GM23248 (cell line): Measurements from ENCODE around the gene ZNF544. TPM values are rescaled to one million over a fixed set of nuclear protein-coding genes. Genes with fewer than 3 reads are reported as not detected.

ENCODE experiments used
- DNase-seq: peaks from one replicate; pipeline ENCODE4 v3.0.0-alpha.2; 2015
- H2AFZ ChIP-seq: fragments of 200-600 bp; sonication (generic); 2 replicates; pipeline ENCODE4 v1.6.1; 2016; ENCODE audit warnings: antibody characterized with exemption
- H3F3A ChIP-seq: fragments of 200-600 bp; sonication (generic); 2 replicates; pipeline ENCODE4 v1.6.1; 2016; ENCODE audit warnings: mild to moderate bottlenecking, antibody characterized with exemption, mixed run types; ENCODE audit not compliant: insufficient read depth
- H3K27ac ChIP-seq: fragments of 200-600 bp; sonication (generic); 2 replicates; pipeline ENCODE4 v1.5.1; 2016; ENCODE audit warnings: mild to moderate bottlenecking
- H3K27me3 ChIP-seq: fragments of 200-600 bp; sonication (generic); replicated peaks from 2 replicates; pipeline ENCODE4 v1.6.1; 2016; ENCODE audit warnings: mild to moderate bottlenecking; ENCODE audit not compliant: insufficient read depth
- H3K36me3 ChIP-seq: fragments of 200-600 bp; sonication (generic); 2 replicates; pipeline ENCODE4 v1.6.1; 2016; ENCODE audit warnings: low read depth, mild to moderate bottlenecking
- H3K4me1 ChIP-seq: fragments of 200-600 bp; sonication (generic); 2 replicates; pipeline ENCODE4 v1.6.1; 2016; ENCODE audit warnings: mild to moderate bottlenecking; ENCODE audit not compliant: insufficient read depth
- H3K4me2 ChIP-seq: fragments of 200-600 bp; sonication (generic); one replicate; pipeline ENCODE4 v1.6.1; 2016; ENCODE audit warnings: mild to moderate bottlenecking; ENCODE audit not compliant: unreplicated experiment
- H3K4me3 ChIP-seq: fragments of 200-600 bp; sonication (generic); 2 replicates; pipeline ENCODE4 v1.5.1; 2016; ENCODE audit warnings: mild to moderate bottlenecking
- H3K79me2 ChIP-seq: fragments of 200-600 bp; sonication (generic); 2 replicates; pipeline ENCODE4 v1.6.1; 2016; ENCODE audit warnings: mild to moderate bottlenecking; ENCODE audit not compliant: insufficient read depth
- H3K9ac ChIP-seq: fragments of 200-600 bp; sonication (generic); 2 replicates; pipeline ENCODE4 v1.6.1; 2016; ENCODE audit warnings: mild to moderate bottlenecking
- H3K9me2 ChIP-seq: fragments of 200-600 bp; sonication (generic); 2 replicates; pipeline ENCODE4 v1.6.1; 2016; ENCODE audit warnings: mixed run types, mild to moderate bottlenecking, moderate library complexity; ENCODE audit not compliant: insufficient read depth
- H3K9me3 ChIP-seq: fragments of 200-600 bp; sonication (generic); one replicate; pipeline ENCODE4 v1.6.1; 2017; ENCODE audit warnings: low read depth
- H4K20me1 ChIP-seq: fragments of 200-600 bp; sonication (generic); 2 replicates; pipeline ENCODE4 v1.6.0; 2016; ENCODE audit not compliant: insufficient read depth
- EZH2 ChIP-seq: fragments of 200-600 bp; sonication (generic); IDR thresholded peaks from 2 replicates; pipeline ENCODE4 v1.6.1; 2018; ENCODE audit warnings: antibody characterized with exemption, mild to moderate bottlenecking; ENCODE audit not compliant: insufficient read depth, poor library complexity, severe bottlenecking
- EZH2phosphoT487 ChIP-seq: fragments of 200-600 bp; sonication (generic); IDR thresholded peaks from 2 replicates; pipeline ENCODE4 v1.6.1; 2018; ENCODE audit warnings: antibody characterized with exemption, moderate library complexity, mild to moderate bottlenecking, low read depth; ENCODE audit not compliant: insufficient read depth
- WGBS, 2 experiments: methylation state at CpG; one replicate each; pipeline ENCODE4 v1.1.6; 2015 to 2017; ENCODE audit warnings: low lambda C conversion rate in 2 of 2, low coverage in 1 of 2; ENCODE audit errors: missing lambda C conversion rate in 2 of 2; 5-methylcytosine and 5-hydroxymethylcytosine counted together
- in situ Hi-C: fragments of 300-500 bp; cut with MboI; formaldehyde crosslinking; loops from 2 replicates; pipeline ENCODE4 v1.15.0; 2020
- polyA plus RNA-seq: library from polyadenylated mRNA; unstranded; fragments of >200 nt; fragmentation: Nextera tagmentation; extraction: Ambion mirVana; gene quantifications from 2 replicates; pipeline ENCODE4 v1.2.1, GENCODE V29; 2016
- total RNA-seq: library from RNA; depleted of rRNA; stranded (reverse); fragments of >200 nt; shearing (Covaris generic); gene quantifications from 2 replicates; pipeline ENCODE4 v1.2.3, GENCODE V29; 2014

ZNF544 gene
- total and polyA plus RNA-seq, 2 experiments from 2014 or later, result 15.9 to 32.0 TPM

- Histone ChIP-seq H3K27ac (no peak overlapping the region), H3K4me2 (no peak overlapping the region), H3K27me3 (no peaks in the 10 kb centered on the region), H4K20me1 (no peaks in the 10 kb centered on the region), H3K4me3 (no peak overlapping the region), H3K79me2 (peaks cover 36% of the 10 kb centered on the region), H3F3A (no peaks in the 10 kb centered on the region), H3K9me3 (peaks cover 11% of the 10 kb centered on the region), H3K9me2 (no peaks in the 10 kb centered on the region), H2AFZ (no peak overlapping the region), H3K4me1 (no peaks in the 10 kb centered on the region), H3K9ac (no peak overlapping the region), H3K36me3 (peaks cover 58% of the 10 kb centered on the region)
- TF ChIP-seq EZH2phosphoT487 (no peak), EZH2 (no peak)
- 89% methylated on average over 3 of the region's 3 CpGs for WGBS, 2 experiments
- in situ Hi-C loops, result no loop called here
- DNase-seq, result no peak
Observed at GRCh38 chr19:58268344-58268743, 39.6 kb downstream of the ZNF544 start.

- no peaks in the 10 kb centered on the region for H4K20me1 ChIP-seq
- WGBS, 2 experiments, result 93 to 100% methylated on average over 2 of the region's 2 CpGs
- H3K4me3 ChIP-seq, result no peak overlapping the region
- H2AFZ ChIP-seq, result no peak overlapping the region
- TF ChIP-seq EZH2, result no peak
- no peak for TF ChIP-seq EZH2phosphoT487
- H3F3A ChIP-seq, result peaks cover 13% of the 10 kb centered on the region; the same call in 1 of the 2 replicates
- H3K27ac ChIP-seq, result no peak overlapping the region
- H3K9ac ChIP-seq, result no peak overlapping the region
- H3K27me3 ChIP-seq, result no peaks in the 10 kb centered on the region
- DNase-seq, result peak; percentile 23
- peaks cover under 1% of the 10 kb centered on the region; the same call in 1 of the 2 replicates for H3K4me1 ChIP-seq
- no peaks in the 10 kb centered on the region for H3K9me2 ChIP-seq
- in situ Hi-C loops, result no loop called here
- no peaks in the 10 kb centered on the region for H3K9me3 ChIP-seq
- H3K36me3 ChIP-seq, result peaks cover 23% of the 10 kb centered on the region
- H3K79me2 ChIP-seq, result peaks cover 85% of the 10 kb centered on the region
- H3K4me2 ChIP-seq, result no peak overlapping the region
Observed at GRCh38 chr19:58274771-58275201, 46.1 kb downstream of the ZNF544 start.

GRCh38 chr19:58275564-58275963, 46.9 kb downstream of the ZNF544 start:
- Histone ChIP-seq H3K9ac (no peak overlapping the region), H3K9me2 (no peaks in the 10 kb centered on the region), H3K4me2 (no peak overlapping the region), H3K27ac (no peak overlapping the region), H3K36me3 (peaks cover 23% of the 10 kb centered on the region), H3K4me3 (no peak overlapping the region), H2AFZ (no peak overlapping the region), H3K9me3 (no peaks in the 10 kb centered on the region), H3K79me2 (peaks cover 89% of the 10 kb centered on the region), H4K20me1 (no peaks in the 10 kb centered on the region), H3K27me3 (no peaks in the 10 kb centered on the region), H3K4me1 (peaks cover 7% of the 10 kb centered on the region; the same call in 1 of the 2 replicates), H3F3A (peaks cover 13% of the 10 kb centered on the region; the same call in 1 of the 2 replicates)
- in situ Hi-C loops, result no loop called here
- no peak for DNase-seq
- TF ChIP-seq EZH2phosphoT487 (no peak), EZH2 (no peak)
- 88 to 91% methylated on average over 3 of the region's 3 CpGs for WGBS, 2 experiments

- H3K36me3 ChIP-seq, result peaks cover 16% of the 10 kb centered on the region
- H3K79me2 ChIP-seq, result peaks cover 89% of the 10 kb centered on the region
- peaks cover 7% of the 10 kb centered on the region; the same call in 1 of the 2 replicates for H3K4me1 ChIP-seq
- H4K20me1 ChIP-seq, result no peaks in the 10 kb centered on the region
- TF ChIP-seq EZH2phosphoT487, result no peak
- no peak for TF ChIP-seq EZH2
- in situ Hi-C loops, result no loop called here
- H3K4me3 ChIP-seq, result peak overlapping the region; percentile 92
- H2AFZ ChIP-seq, result no peak overlapping the region
- no peak overlapping the region for H3K9ac ChIP-seq
- H3K27ac ChIP-seq, result no peak overlapping the region
- peak overlapping the region; percentile 75 for H3K4me2 ChIP-seq
- H3K9me2 ChIP-seq, result no peaks in the 10 kb centered on the region
- 92 to 96% methylated on average over 7 of the region's 7 CpGs for WGBS, 2 experiments
- H3F3A ChIP-seq, result peaks cover 13% of the 10 kb centered on the region
- no peak for DNase-seq
- no peaks in the 10 kb centered on the region for H3K9me3 ChIP-seq
- H3K27me3 ChIP-seq, result no peaks in the 10 kb centered on the region
Observed at GRCh38 chr19:58277197-58277596, 48.5 kb downstream of the ZNF544 start.
